ENCODE measurements around the gene GNB4. TPM values are rescaled to one million over a fixed set of nuclear protein-coding genes. Genes with fewer than 3 reads are reported as not detected.

GNB4 gene
- total and polyA plus RNA-seq, 4 donors = 6.3 to 56.2 (median 25.8) TPM

DNA sequence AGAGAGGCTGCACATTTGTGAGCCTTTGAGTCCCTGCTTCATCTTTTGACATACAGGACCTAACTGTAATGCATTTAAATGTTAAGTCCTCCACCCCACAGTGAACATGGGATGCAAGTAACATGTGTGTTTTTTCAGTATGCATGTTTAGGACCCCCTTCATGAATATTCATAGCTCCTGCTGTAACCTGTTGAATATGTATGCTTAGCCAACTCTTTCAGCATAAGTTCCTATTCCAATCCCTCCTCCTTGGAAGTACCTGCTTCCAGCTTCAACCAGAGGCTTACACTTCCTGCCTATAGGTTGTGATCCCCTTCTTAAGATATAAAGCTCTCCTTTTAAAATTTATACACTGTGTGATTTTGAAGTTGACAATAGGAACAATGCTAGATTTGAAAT, 36.9 kb upstream of the GNB4 start:
- Histone ChIP-seq H3K27ac (ENCODE audit: low read depth in 1 of 2, low read length in 1 of 2) (no peak overlapping the region), H3K4me3 (no peak overlapping the region), H3K9me3 (ENCODE audit: control insufficient read depth in 4 of 4, insufficient read depth in 3 of 4, low read length in 3 of 4) (peaks cover 0 to 10% (median 4%) of the 10 kb centered on the region in 4 donors), H3K4me1 (ENCODE audit: control insufficient read depth in 5 of 5, insufficient read depth in 5 of 5, low read length in 5 of 5) (no peaks in the 10 kb centered on the region), H3K9ac (ENCODE audit: insufficient read depth in 1 of 2, low read length in 2 of 2) (no peak overlapping the region), H3K27me3 (ENCODE audit: control insufficient read depth in 3 of 3, insufficient read depth in 3 of 3, low read length in 2 of 3) (no peaks in the 10 kb centered on the region), H3K36me3 (ENCODE audit: control insufficient read depth in 4 of 4, insufficient read depth in 4 of 4, low read length in 4 of 4) (no peaks in the 10 kb centered on the region)
- TF ChIP-seq, protein P1, sequence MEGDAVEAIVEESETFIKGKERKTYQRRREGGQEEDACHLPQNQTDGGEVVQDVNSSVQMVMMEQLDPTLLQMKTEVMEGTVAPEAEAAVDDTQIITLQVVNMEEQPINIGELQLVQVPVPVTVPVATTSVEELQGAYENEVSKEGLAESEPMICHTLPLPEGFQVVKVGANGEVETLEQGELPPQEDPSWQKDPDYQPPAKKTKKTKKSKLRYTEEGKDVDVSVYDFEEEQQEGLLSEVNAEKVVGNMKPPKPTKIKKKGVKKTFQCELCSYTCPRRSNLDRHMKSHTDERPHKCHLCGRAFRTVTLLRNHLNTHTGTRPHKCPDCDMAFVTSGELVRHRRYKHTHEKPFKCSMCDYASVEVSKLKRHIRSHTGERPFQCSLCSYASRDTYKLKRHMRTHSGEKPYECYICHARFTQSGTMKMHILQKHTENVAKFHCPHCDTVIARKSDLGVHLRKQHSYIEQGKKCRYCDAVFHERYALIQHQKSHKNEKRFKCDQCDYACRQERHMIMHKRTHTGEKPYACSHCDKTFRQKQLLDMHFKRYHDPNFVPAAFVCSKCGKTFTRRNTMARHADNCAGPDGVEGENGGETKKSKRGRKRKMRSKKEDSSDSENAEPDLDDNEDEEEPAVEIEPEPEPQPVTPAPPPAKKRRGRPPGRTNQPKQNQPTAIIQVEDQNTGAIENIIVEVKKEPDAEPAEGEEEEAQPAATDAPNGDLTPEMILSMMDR (IDR thresholded peaks at IDR 0.05; ENCODE audit: control extremely low read depth, extremely low read depth) = no peak
- ATAC-seq (ENCODE audit: insufficient read depth, low FRiP score) (no peak), DNase-seq (no peak)

DNA sequence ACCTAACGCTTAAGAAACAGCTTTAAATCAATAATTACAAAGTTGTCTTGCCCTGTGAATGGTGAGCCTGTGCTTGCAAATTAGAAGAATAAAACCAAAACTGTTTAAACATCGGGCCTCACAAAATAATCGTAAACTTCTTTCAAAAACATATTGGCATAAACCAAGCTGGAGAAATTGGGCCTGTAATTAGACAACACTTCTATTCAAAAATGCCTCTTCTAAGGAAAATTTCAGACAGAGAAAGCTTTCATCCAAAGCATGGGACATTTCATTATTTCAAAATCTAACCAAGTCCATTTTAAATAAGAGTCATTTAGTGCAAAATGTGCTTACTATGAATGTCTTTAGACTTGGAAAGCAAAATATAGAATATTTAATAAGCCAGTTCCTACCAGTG, 35.5 kb upstream of the GNB4 start:
- DNase-seq = no peak
- Histone ChIP-seq H3K9me3 (ENCODE audit: control insufficient read depth in 4 of 4, insufficient read depth in 3 of 4, low read length in 3 of 4) (peaks cover 0 to 3% (median 1%) of the 10 kb centered on the region in 4 donors), H3K36me3 (ENCODE audit: control insufficient read depth in 4 of 4, insufficient read depth in 4 of 4, low read length in 4 of 4) (no peaks in the 10 kb centered on the region), H3K27ac (ENCODE audit: low read depth in 1 of 2, low read length in 1 of 2) (no peak overlapping the region), H3K9ac (ENCODE audit: insufficient read depth in 1 of 2, low read length in 2 of 2) (no peak overlapping the region), H3K4me1 (ENCODE audit: control insufficient read depth in 5 of 5, insufficient read depth in 5 of 5, low read length in 5 of 5) (no peaks in the 10 kb centered on the region), H3K4me3 (no peak overlapping the region), H3K27me3 (ENCODE audit: control insufficient read depth in 3 of 3, insufficient read depth in 3 of 3, low read length in 2 of 3) (no peaks in the 10 kb centered on the region)
- ATAC-seq (ENCODE audit: insufficient read depth, low FRiP score) = no peak
- 92 to 95% methylated on average over 3 of the region's 3 CpGs for WGBS, 2 donors
- TF ChIP-seq, protein P1 (IDR thresholded peaks at IDR 0.05; ENCODE audit: control extremely low read depth, extremely low read depth) = no peak

DNA sequence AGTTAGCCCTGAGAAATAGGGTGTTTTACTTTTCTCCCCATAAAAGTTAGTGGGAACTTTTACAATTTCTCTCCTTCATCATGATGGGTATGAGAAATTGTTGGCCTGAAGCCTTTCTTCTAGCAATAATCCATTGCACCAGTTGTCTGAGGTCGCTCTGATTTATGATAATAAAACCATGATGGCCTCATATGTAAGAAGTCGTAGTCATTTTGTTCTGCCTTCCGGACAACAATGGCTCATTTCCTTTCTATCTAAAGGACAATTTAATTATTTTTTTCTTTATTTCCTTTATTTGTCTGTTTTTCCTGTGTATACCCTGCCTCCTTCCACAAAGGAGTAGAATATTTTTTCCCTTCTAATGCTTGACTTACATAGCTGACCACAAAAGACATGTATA, 31.6 kb upstream of the GNB4 start:
- H3K9me3 ChIP-seq (ENCODE audit: control insufficient read depth in 4 of 4, insufficient read depth in 3 of 4, low read length in 3 of 4) = no peaks in the 10 kb centered on the region
- H3K27ac ChIP-seq (ENCODE audit: low read depth in 1 of 2, low read length in 1 of 2) = no peak overlapping the region
- H3K9ac ChIP-seq (ENCODE audit: insufficient read depth in 1 of 2, low read length in 2 of 2) = no peak overlapping the region
- H3K27me3 ChIP-seq (ENCODE audit: control insufficient read depth in 3 of 3, insufficient read depth in 3 of 3, low read length in 2 of 3) = no peaks in the 10 kb centered on the region
- DNase-seq (no peak), ATAC-seq (ENCODE audit: insufficient read depth, low FRiP score) (no peak)
- H3K4me1 ChIP-seq (ENCODE audit: control insufficient read depth in 5 of 5, insufficient read depth in 5 of 5, low read length in 5 of 5) = no peaks in the 10 kb centered on the region
- TF ChIP-seq, protein P1 (IDR thresholded peaks at IDR 0.05; ENCODE audit: control extremely low read depth, extremely low read depth) = no peak
- H3K36me3 ChIP-seq (ENCODE audit: control insufficient read depth in 4 of 4, insufficient read depth in 4 of 4, low read length in 4 of 4) = no peaks in the 10 kb centered on the region
- no peak overlapping the region for H3K4me3 ChIP-seq
- 69 to 75% methylated on average over 3 of the region's 3 CpGs for WGBS, 2 donors

DNA sequence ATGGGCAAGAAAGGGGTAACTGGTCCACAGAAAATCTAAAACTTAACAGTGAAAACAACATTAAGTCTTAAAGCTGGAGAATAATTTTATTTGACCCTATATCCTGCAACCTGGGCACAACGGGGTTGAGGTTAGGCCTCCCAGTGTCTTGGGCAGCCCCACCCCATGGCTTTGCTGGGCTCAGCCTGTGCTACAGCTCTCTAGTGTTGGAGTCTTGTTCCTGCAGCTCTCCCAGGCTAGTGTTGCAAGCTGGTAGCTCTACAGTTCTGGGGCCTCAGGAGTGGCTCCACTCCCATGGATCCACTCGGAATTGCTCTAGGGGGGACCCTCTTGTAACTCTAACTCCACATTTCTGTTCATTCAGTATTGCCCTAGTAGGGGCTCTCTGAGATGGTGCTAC, 24.9 kb upstream of the GNB4 start:
- WGBS, 2 donors = 86 to 93% methylated on average over 2 of the region's 2 CpGs
- no peak overlapping the region for H3K9ac ChIP-seq (ENCODE audit: insufficient read depth in 1 of 2, low read length in 2 of 2)

More for the DNA sequence above, 24.9 kb upstream of the GNB4 start:
- Histone ChIP-seq H3K4me3 (no peak overlapping the region), H3K9me3 (ENCODE audit: control insufficient read depth in 4 of 4, insufficient read depth in 3 of 4, low read length in 3 of 4) (no peaks in the 10 kb centered on the region), H3K27me3 (ENCODE audit: control insufficient read depth in 3 of 3, insufficient read depth in 3 of 3, low read length in 2 of 3) (no peaks in the 10 kb centered on the region), H3K27ac (ENCODE audit: low read depth in 1 of 2, low read length in 1 of 2) (no peak overlapping the region), H3K4me1 (ENCODE audit: control insufficient read depth in 5 of 5, insufficient read depth in 5 of 5, low read length in 5 of 5) (peaks cover 0 to 5% (median 0%) of the 10 kb centered on the region in 5 donors), H3K36me3 (ENCODE audit: control insufficient read depth in 4 of 4, insufficient read depth in 4 of 4, low read length in 4 of 4) (no peaks in the 10 kb centered on the region)
- DNase-seq = no peak
- ATAC-seq (ENCODE audit: insufficient read depth, low FRiP score) = no peak
- TF ChIP-seq, protein P1 (IDR thresholded peaks at IDR 0.05; ENCODE audit: control extremely low read depth, extremely low read depth) = no peak
